H1 (cell line): Measurements from ENCODE around the gene ABCB10.

Source experiments
- CHD2 ChIP-seq: IDR thresholded peaks from 2 replicates; pipeline ENCODE4 v1.6.1; 2012; ENCODE audit warnings: low read length, improper control_type of control experiment
- EZH2 ChIP-seq: fragments of 200-600 bp; sonication (generic); IDR thresholded peaks from 2 replicates; pipeline ENCODE4 v1.7.1; 2012; ENCODE audit warnings: low read depth, mild to moderate bottlenecking, moderate library complexity, low read length, inconsistent platforms; ENCODE audit not compliant: severe bottlenecking
- POLR2A ChIP-seq, 2 experiments: IDR thresholded peaks; 1 replicate in 1 of 2; 2 replicates in 1 of 2; pipeline ENCODE4 v1.6.1; 2011; ENCODE audit warnings: low read depth in 2 of 2, low read length in 2 of 2, mild to moderate bottlenecking in 2 of 2; ENCODE audit errors: control extremely low read depth in 1 of 2
- SP1 ChIP-seq: IDR thresholded peaks from 2 replicates; pipeline ENCODE4 v1.6.1; 2011; ENCODE audit warnings: low read depth, low read length
- TF ChIP-seq, protein P1 (sequence below), 3 experiments: IDR thresholded peaks; 1 replicate in 2 of 3; 2 replicates in 1 of 3; pipeline versions ENCODE4 v1.5.1 to v1.6.1; 2011; ENCODE audit warnings: low read length in 3 of 3, mild to moderate bottlenecking in 3 of 3, inconsistent platforms in 2 of 3, low read depth in 1 of 3, moderate library complexity in 1 of 3; ENCODE audit not compliant: insufficient read depth in 1 of 3; ENCODE audit errors: control extremely low read depth in 1 of 3
- TF ChIP-seq, protein P2 (sequence below): IDR thresholded peaks from 2 replicates; pipeline ENCODE4 v1.6.1; 2012; ENCODE audit warnings: inconsistent platforms

- TF ChIP-seq CHD2: no peak
- TF ChIP-seq SP1: no peak
- TF ChIP-seq, protein P1, sequence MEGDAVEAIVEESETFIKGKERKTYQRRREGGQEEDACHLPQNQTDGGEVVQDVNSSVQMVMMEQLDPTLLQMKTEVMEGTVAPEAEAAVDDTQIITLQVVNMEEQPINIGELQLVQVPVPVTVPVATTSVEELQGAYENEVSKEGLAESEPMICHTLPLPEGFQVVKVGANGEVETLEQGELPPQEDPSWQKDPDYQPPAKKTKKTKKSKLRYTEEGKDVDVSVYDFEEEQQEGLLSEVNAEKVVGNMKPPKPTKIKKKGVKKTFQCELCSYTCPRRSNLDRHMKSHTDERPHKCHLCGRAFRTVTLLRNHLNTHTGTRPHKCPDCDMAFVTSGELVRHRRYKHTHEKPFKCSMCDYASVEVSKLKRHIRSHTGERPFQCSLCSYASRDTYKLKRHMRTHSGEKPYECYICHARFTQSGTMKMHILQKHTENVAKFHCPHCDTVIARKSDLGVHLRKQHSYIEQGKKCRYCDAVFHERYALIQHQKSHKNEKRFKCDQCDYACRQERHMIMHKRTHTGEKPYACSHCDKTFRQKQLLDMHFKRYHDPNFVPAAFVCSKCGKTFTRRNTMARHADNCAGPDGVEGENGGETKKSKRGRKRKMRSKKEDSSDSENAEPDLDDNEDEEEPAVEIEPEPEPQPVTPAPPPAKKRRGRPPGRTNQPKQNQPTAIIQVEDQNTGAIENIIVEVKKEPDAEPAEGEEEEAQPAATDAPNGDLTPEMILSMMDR (IDR thresholded peaks at IDR 0.05; ENCODE audit: control extremely low read depth in 1 of 3, insufficient read depth in 1 of 3, low read depth in 1 of 3, low read length in 3 of 3): no peak
- TF ChIP-seq POLR2A (IDR thresholded peaks at IDR 0.05; ENCODE audit: control extremely low read depth in 1 of 2, low read depth in 2 of 2, low read length in 2 of 2): no peak
- TF ChIP-seq, protein P2, sequence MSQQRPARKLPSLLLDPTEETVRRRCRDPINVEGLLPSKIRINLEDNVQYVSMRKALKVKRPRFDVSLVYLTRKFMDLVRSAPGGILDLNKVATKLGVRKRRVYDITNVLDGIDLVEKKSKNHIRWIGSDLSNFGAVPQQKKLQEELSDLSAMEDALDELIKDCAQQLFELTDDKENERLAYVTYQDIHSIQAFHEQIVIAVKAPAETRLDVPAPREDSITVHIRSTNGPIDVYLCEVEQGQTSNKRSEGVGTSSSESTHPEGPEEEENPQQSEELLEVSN: no peak
- TF ChIP-seq EZH2: no peak
These were observed 62.7 kb downstream of the ABCB10 start for GRCh38 chr1:229495782-229496181.
